Measurements from ENCODE around the gene PDS5B. TPM values are rescaled to one million over a fixed set of nuclear protein-coding genes. Genes with fewer than 3 reads are reported as not detected.

The PDS5B gene
- total and polyA plus RNA-seq, 7 experiments from 2014 or later, result 36.0 to 68.0 (median 44.2) TPM

- DNase-seq, result no peak
- no peak for ATAC-seq
- Mint-ChIP-seq H3K27me3 (no peaks in the 10 kb centered on the region), H3K27ac (peak overlapping the region in 5 of 9 donors; percentile 1 to 95 (median 3)), H3K4me1 (peaks cover 37 to 82% (median 72%) of the 10 kb centered on the region in 7 donors), H3K4me3 (peak overlapping the region in 1 of 10 donors; percentile 40), H3K36me3 (peaks cover 0 to 29% (median 2%) of the 10 kb centered on the region in 5 donors), H3K9me3 (peaks cover 0 to 7% (median 0%) of the 10 kb centered on the region in 11 donors)
- intact Hi-C loops (cut with micrococcal nuclease), result loop anchor here in 1 of 2 donors (10.0 kb wide), 1 partner anchor 310 kb away; the partner anchor contains the start of gene N4BP2L1
- no peaks in the 10 kb centered on the region for H3K9me3 ChIP-seq (ENCODE audit: control insufficient read depth in 2 of 3, low read length in 3 of 3)
- H3K4me1 ChIP-seq (ENCODE audit: control insufficient read depth in 2 of 2, insufficient read depth in 2 of 2, low read length in 2 of 2), result peaks cover 8 to 28% of the 10 kb centered on the region in 2 donors
- CTCF ChIA-PET, result no interaction called here
- no peaks in the 10 kb centered on the region for H3K36me3 ChIP-seq (ENCODE audit: control insufficient read depth in 2 of 3, insufficient read depth in 3 of 3, low read length in 3 of 3)
- POLR2A ChIA-PET, result interaction anchor here (1.3 to 1.8 kb wide), 2 partner anchors 10 to 308 kb away, joined by 3 to 7 read pairs; no protein-coding TSS in a partner anchor
- no peak overlapping the region for H3K4me3 ChIP-seq (ENCODE audit: low read length)
- H3K27me3 ChIP-seq (ENCODE audit: control insufficient read depth in 2 of 2, insufficient read depth in 2 of 2, low read length in 2 of 2), result no peaks in the 10 kb centered on the region
- no peak overlapping the region for H3K27ac ChIP-seq (ENCODE audit: low read depth, low read length)
Observed at GRCh38 chr13:32734511-32734910, 148.3 kb downstream of the PDS5B start.

GRCh38 chr13:32735859-32736258 is 149.6 kb downstream of the PDS5B start:
- ATAC-seq (no peak), DNase-seq (no peak)
- H3K4me3 ChIP-seq (ENCODE audit: low read length), result peak overlapping the region; percentile 28
- Mint-ChIP-seq H3K27me3 (no peaks in the 10 kb centered on the region), H3K36me3 (peaks cover 0 to 23% (median 7%) of the 10 kb centered on the region in 5 donors), H3K9me3 (no peaks in the 10 kb centered on the region), H3K4me3 (peak overlapping the region in 7 of 10 donors; percentile 11 to 93 (median 85)), H3K27ac (peak overlapping the region; percentile 37 to 98 (median 94)), H3K4me1 (peaks cover 30 to 76% (median 64%) of the 10 kb centered on the region in 7 donors)
- H3K36me3 ChIP-seq (ENCODE audit: control insufficient read depth in 2 of 3, insufficient read depth in 3 of 3, low read length in 3 of 3), result no peaks in the 10 kb centered on the region
- peaks cover 8 to 28% of the 10 kb centered on the region in 2 donors for H3K4me1 ChIP-seq (ENCODE audit: control insufficient read depth in 2 of 2, insufficient read depth in 2 of 2, low read length in 2 of 2)
- ChIA-PET CTCF (no interaction called here), POLR2A (interaction anchor here (1.3 kb wide), 1 partner anchor 309 kb away, joined by 3 read pairs; no protein-coding TSS in a partner anchor)
- no peaks in the 10 kb centered on the region for H3K9me3 ChIP-seq (ENCODE audit: control insufficient read depth in 2 of 3, low read length in 3 of 3)
- intact Hi-C loops (cut with micrococcal nuclease), result loop anchor here (2.0 to 10.0 kb wide), 11 partner anchors 56 to 806 kb away; partner anchors contain the start of genes N4BP2L2 (in 2 of the 2), BRCA2 (in 1 of the 2), KL (in 1 of the 2) and N4BP2L1 (in 1 of the 2)
- H3K27me3 ChIP-seq (ENCODE audit: control insufficient read depth in 2 of 2, insufficient read depth in 2 of 2, low read length in 2 of 2), result no peaks in the 10 kb centered on the region
- H3K27ac ChIP-seq (ENCODE audit: low read depth, low read length), result peak overlapping the region; percentile 77

GRCh38 chr13:32736648-32737047 is 150.4 kb downstream of the PDS5B start:
- H3K4me1 Mint-ChIP-seq, result peaks cover 22 to 69% (median 56%) of the 10 kb centered on the region in 7 donors
- DNase-seq (no peak), ATAC-seq (peak; percentile 16)
- Histone ChIP-seq H3K36me3 (ENCODE audit: control insufficient read depth in 2 of 3, insufficient read depth in 3 of 3, low read length in 3 of 3) (no peaks in the 10 kb centered on the region), H3K4me1 (ENCODE audit: control insufficient read depth in 2 of 2, insufficient read depth in 2 of 2, low read length in 2 of 2) (peaks cover 8 to 22% of the 10 kb centered on the region in 2 donors), H3K4me3 (ENCODE audit: low read length) (peak overlapping the region; percentile 28), H3K27me3 (ENCODE audit: control insufficient read depth in 2 of 2, insufficient read depth in 2 of 2, low read length in 2 of 2) (no peaks in the 10 kb centered on the region), H3K27ac (ENCODE audit: low read depth, low read length) (peak overlapping the region; percentile 77), H3K9me3 (ENCODE audit: control insufficient read depth in 2 of 3, low read length in 3 of 3) (no peaks in the 10 kb centered on the region)
- H3K27me3 Mint-ChIP-seq, result no peaks in the 10 kb centered on the region
- POLR2A ChIA-PET, result interaction anchor here (0.6 to 1.0 kb wide), 4 partner anchors 9 to 151 kb away, joined by 3 to 5 read pairs (median 4); no protein-coding TSS in a partner anchor
- H3K27ac Mint-ChIP-seq, result peak overlapping the region; percentile 87 to 98 (median 94)
- H3K4me3 Mint-ChIP-seq, result peak overlapping the region; percentile 58 to 93 (median 86)
- intact Hi-C loops (cut with micrococcal nuclease), result loop anchor here (1.0 to 10.0 kb wide), 14 partner anchors 55 to 806 kb away; partner anchors contain the start of genes N4BP2L2 (in 2 of the 2), PDS5B (in 2 of the 2), BRCA2 (in 1 of the 2) and KL (in 1 of the 2)
- H3K9me3 Mint-ChIP-seq, result no peaks in the 10 kb centered on the region
- peaks cover 0 to 21% (median 9%) of the 10 kb centered on the region in 5 donors for H3K36me3 Mint-ChIP-seq
- CTCF ChIA-PET, result interaction anchor here (0.6 to 1.5 kb wide), 2 partner anchors 67 to 271 kb away, joined by 3 to 4 read pairs; no protein-coding TSS in a partner anchor

GRCh38 chr13:32737111-32737571 is 150.9 kb downstream of the PDS5B start:
- H3K9me3 Mint-ChIP-seq, result no peaks in the 10 kb centered on the region
- ATAC-seq, result peak; percentile 88
- no peaks in the 10 kb centered on the region for H3K9me3 ChIP-seq (ENCODE audit: control insufficient read depth in 2 of 3, low read length in 3 of 3)
- peak in 7 of 9 donors; percentile 38 to 66 (median 59) for DNase-seq
- H3K36me3 Mint-ChIP-seq, result peaks cover 0 to 22% (median 14%) of the 10 kb centered on the region in 5 donors
- H3K27me3 ChIP-seq (ENCODE audit: control insufficient read depth in 2 of 2, insufficient read depth in 2 of 2, low read length in 2 of 2), result no peaks in the 10 kb centered on the region
- ChIA-PET CTCF (interaction anchor here (1.5 kb wide), 1 partner anchor 67 kb away, joined by 4 read pairs; no protein-coding TSS in a partner anchor), POLR2A (interaction anchor here (0.6 to 1.0 kb wide), 7 partner anchors 10 to 428 kb away, joined by 3 to 5 read pairs (median 4); no protein-coding TSS in a partner anchor)
- peak overlapping the region; percentile 77 for H3K27ac ChIP-seq (ENCODE audit: low read depth, low read length)
- H3K4me3 Mint-ChIP-seq, result peak overlapping the region; percentile 58 to 93 (median 86)
- H3K27me3 Mint-ChIP-seq, result no peaks in the 10 kb centered on the region
- intact Hi-C loops (cut with micrococcal nuclease), result loop anchor here (1.0 to 10.0 kb wide), 14 partner anchors 54 to 805 kb away; partner anchors contain the start of genes N4BP2L2 (in 2 of the 2), PDS5B (in 2 of the 2), BRCA2 (in 1 of the 2) and KL (in 1 of the 2)
- H3K36me3 ChIP-seq (ENCODE audit: control insufficient read depth in 2 of 3, insufficient read depth in 3 of 3, low read length in 3 of 3), result no peaks in the 10 kb centered on the region
- peak overlapping the region; percentile 87 to 98 (median 94) for H3K27ac Mint-ChIP-seq
- peaks cover 8 to 22% of the 10 kb centered on the region in 2 donors for H3K4me1 ChIP-seq (ENCODE audit: control insufficient read depth in 2 of 2, insufficient read depth in 2 of 2, low read length in 2 of 2)
- H3K4me1 Mint-ChIP-seq, result peaks cover 17 to 64% (median 51%) of the 10 kb centered on the region in 7 donors
- peak overlapping the region; percentile 28 for H3K4me3 ChIP-seq (ENCODE audit: low read length)

GRCh38 chr13:32737679-32738078 is 151.4 kb downstream of the PDS5B start:
- Histone ChIP-seq H3K4me1 (ENCODE audit: control insufficient read depth in 2 of 2, insufficient read depth in 2 of 2, low read length in 2 of 2) (peaks cover 8 to 22% of the 10 kb centered on the region in 2 donors), H3K27me3 (ENCODE audit: control insufficient read depth in 2 of 2, insufficient read depth in 2 of 2, low read length in 2 of 2) (no peaks in the 10 kb centered on the region), H3K4me3 (ENCODE audit: low read length) (peak overlapping the region; percentile 28), H3K36me3 (ENCODE audit: control insufficient read depth in 2 of 3, insufficient read depth in 3 of 3, low read length in 3 of 3) (no peaks in the 10 kb centered on the region), H3K27ac (ENCODE audit: low read depth, low read length) (peak overlapping the region; percentile 77), H3K9me3 (ENCODE audit: control insufficient read depth in 2 of 3, low read length in 3 of 3) (no peaks in the 10 kb centered on the region)
- intact Hi-C loops (cut with micrococcal nuclease), result loop anchor here (1.0 to 10.0 kb wide), 14 partner anchors 54 to 805 kb away; partner anchors contain the start of genes N4BP2L2 (in 2 of the 2), PDS5B (in 2 of the 2), BRCA2 (in 1 of the 2) and KL (in 1 of the 2)
- DNase-seq (no peak), ATAC-seq (no peak)
- H3K4me3 Mint-ChIP-seq, result peak overlapping the region; percentile 58 to 93 (median 86)
- H3K27me3 Mint-ChIP-seq, result no peaks in the 10 kb centered on the region
- no peaks in the 10 kb centered on the region for H3K9me3 Mint-ChIP-seq
- ChIA-PET POLR2A (interaction anchor here (0.7 to 1.0 kb wide), 4 partner anchors 10 to 427 kb away, joined by 3 to 5 read pairs (median 4); no protein-coding TSS in a partner anchor), CTCF (interaction anchor here (1.5 kb wide), 1 partner anchor 68 kb away, joined by 4 read pairs; no protein-coding TSS in a partner anchor)
- H3K4me1 Mint-ChIP-seq, result peaks cover 17 to 62% (median 51%) of the 10 kb centered on the region in 7 donors
- H3K27ac Mint-ChIP-seq, result peak overlapping the region; percentile 87 to 98 (median 94)
- H3K36me3 Mint-ChIP-seq, result peaks cover 0 to 22% (median 14%) of the 10 kb centered on the region in 5 donors

GRCh38 chr13:32745509-32745908 is 159.3 kb downstream of the PDS5B start:
- no peaks in the 10 kb centered on the region for H3K27me3 ChIP-seq (ENCODE audit: control insufficient read depth in 2 of 2, insufficient read depth in 2 of 2, low read length in 2 of 2)
- peaks cover 0 to 49% (median 36%) of the 10 kb centered on the region in 5 donors for H3K36me3 Mint-ChIP-seq
- H3K27ac Mint-ChIP-seq, result no peak overlapping the region
- peaks cover 0 to 12% (median 0%) of the 10 kb centered on the region in 3 experiments for H3K36me3 ChIP-seq (ENCODE audit: control insufficient read depth in 2 of 3, insufficient read depth in 3 of 3, low read length in 3 of 3)
- peaks cover 0 to 5% (median 0%) of the 10 kb centered on the region in 7 donors for H3K4me1 Mint-ChIP-seq
- POLR2A ChIA-PET, result interaction anchor here (2.2 kb wide), 1 partner anchor 11 kb away, joined by 7 read pairs; no protein-coding TSS in a partner anchor
- H3K27ac ChIP-seq (ENCODE audit: low read depth, low read length), result no peak overlapping the region
- H3K4me1 ChIP-seq (ENCODE audit: control insufficient read depth in 2 of 2, insufficient read depth in 2 of 2, low read length in 2 of 2), result no peaks in the 10 kb centered on the region
- CTCF ChIA-PET, result no interaction called here
- no peaks in the 10 kb centered on the region for H3K9me3 ChIP-seq (ENCODE audit: control insufficient read depth in 2 of 3, low read length in 3 of 3)
- ATAC-seq, result no peak
- H3K4me3 ChIP-seq (ENCODE audit: low read length), result no peak overlapping the region
- DNase-seq, result no peak
- no peaks in the 10 kb centered on the region for H3K27me3 Mint-ChIP-seq
- H3K4me3 Mint-ChIP-seq, result no peak overlapping the region
- intact Hi-C loops (cut with micrococcal nuclease), result no loop called here
- H3K9me3 Mint-ChIP-seq, result no peaks in the 10 kb centered on the region
